GM08714 (cell line): ENCODE measurements around the gene SYNGR4.

ENCODE experiments used
- H3K4me3 ChIP-seq: fragments of 200-500 bp; sonication (Bioruptor generic); 2 replicates; pipeline ENCODE4 v1.5.1; 2014; ENCODE audit warnings: mild to moderate bottlenecking, low read length, inconsistent platforms
- ZNF274 ChIP-seq: IDR thresholded peaks from 2 replicates; pipeline ENCODE4 v1.6.1; 2012; ENCODE audit warnings: mild to moderate bottlenecking, low read depth, low read length

SYNGR4 gene

DNA sequence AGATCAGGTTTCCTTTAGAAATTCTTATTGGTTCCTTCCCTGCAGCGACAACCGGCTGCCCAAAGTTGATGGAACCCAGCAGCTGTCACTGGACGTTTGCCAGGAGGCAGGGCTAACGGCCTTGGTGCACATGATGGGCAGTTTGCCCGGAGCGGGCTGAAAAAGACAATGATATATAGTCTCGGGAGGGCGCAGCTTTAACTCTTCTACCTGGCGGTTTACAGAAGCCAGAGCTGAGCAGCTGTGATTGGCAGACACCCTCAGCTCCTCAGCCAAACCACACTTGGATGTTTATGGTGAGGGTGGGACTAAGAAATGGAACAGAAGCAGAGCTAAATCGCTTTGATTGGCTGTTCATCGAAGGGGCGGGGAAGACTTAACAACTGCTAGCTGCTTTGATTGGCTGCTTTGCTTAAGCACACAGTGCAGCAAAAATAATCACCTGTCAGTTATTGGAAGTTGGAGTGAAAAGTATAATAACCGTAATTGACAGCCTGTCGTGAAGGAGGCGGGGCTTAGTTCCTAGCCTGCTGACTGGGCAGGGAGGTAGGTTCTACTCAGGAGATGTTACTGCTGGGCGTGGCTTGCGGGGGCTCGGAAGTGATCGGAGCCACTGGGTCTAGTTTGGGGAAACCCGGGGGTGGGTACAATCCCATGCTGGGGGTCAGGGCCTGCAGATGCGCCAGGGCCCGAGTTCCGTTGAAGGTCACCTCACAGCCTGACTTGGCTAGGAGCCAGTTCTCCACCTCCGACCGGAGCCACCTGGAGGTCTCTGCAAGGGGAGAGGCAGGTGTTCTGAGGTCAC lies 31.3 kb upstream of the SYNGR4 start:
- peak overlapping the region; percentile 61 for H3K4me3 ChIP-seq
- no peak for TF ChIP-seq ZNF274

DNA sequence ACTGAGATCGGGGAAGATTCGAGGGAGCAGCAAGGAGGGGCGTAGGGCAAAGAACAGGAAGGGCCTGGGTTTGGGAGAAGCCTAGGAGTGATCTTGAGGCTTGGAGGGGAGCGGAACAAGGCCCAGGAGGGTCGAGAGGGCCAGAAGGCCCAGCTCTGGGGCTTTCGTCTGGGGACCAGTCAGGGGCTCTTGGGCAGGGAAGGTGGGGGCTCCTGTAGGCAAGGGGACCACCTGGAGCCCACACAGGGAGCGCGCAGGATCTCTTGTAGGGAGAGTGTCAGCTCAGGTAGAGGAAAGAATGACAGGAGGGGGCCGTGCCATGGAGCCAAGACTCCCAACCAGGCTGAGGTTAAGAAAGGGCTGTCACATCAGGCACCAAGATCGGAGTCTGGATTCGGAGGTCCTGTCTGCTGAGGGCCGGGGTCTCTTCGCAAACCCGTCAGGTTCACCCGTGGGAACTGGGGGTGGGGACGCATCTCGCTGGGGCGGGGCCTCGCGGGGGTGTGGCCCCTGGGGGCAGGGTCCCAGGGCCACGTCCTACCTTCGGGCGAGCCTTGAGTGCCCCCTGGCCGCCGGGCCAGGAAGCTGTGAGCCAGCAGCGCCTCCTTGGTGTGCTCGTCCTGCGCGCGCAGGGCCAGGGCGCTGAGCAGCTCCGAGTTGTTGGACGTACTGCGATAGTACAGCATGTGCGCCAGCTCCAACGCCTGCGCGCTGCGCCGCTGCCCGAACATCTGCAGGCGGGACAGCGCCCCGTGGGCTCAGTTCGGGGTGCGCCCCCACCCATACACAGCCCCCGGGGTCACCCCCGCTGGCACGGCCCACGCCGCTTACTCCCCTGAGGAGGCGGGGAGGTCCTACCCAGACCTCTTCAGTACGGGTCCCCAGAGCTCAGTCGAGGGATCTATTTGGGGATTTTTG lies 30.4 kb upstream of the SYNGR4 start:
- no peak for TF ChIP-seq ZNF274

DNA sequence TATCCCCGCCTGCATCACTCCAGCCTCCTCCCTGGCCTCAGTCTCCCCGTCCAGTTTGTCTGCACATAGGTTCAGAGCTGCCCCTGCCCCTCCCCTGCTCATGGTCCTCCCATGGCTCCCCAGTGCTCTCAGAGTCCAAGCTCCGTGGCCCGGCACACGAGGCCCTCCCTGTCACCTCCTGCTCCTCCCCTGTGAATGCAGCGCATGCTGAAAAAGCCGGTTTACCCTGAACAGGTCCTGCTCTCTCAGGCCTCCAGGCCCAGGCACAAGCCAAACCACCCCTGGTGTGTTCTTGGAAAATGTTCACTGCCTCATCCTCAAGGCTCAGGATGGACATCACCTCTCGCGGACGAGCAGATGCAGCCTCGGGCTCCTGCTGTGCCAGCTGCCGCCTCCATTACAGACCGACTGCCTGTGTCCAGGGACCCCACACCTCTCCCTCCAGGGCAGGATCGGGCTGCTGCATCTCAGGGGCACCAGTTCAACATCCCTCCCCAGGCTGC lies 25.9 kb upstream of the SYNGR4 start:
- TF ChIP-seq ZNF274: no peak
- H3K4me3 ChIP-seq: no peak overlapping the region

More for the DNA sequence above, 30.4 kb upstream of the SYNGR4 start:
- H3K4me3 ChIP-seq: peak overlapping the region; percentile 61

- TF ChIP-seq ZNF274: no peak
- no peak overlapping the region for H3K4me3 ChIP-seq
Measured at GRCh38 chr19:48338802-48339503, 25.2 kb upstream of the SYNGR4 start.

DNA sequence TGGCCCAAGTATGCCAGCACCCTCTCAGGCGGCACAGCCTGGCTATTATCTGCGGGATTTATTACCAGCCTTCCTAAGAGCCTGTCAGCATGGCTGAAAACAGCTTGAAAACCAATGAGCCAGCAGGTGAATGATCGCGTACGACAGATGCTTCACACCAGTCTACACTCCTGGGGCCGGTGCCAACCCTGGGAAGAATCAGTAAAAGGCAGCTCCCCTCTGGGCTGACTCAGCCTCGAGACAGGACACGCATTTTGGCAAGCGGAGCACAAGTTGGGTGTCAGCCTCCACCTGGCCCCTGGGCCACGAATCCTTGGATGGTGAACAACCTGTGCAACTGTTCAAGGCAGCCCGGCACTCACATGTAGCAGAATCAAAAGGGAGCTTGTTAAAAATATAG lies 23.2 kb upstream of the SYNGR4 start:
- no peak for TF ChIP-seq ZNF274
- no peak overlapping the region for H3K4me3 ChIP-seq

GRCh38 chr19:48341515-48342413 lies 22.4 kb upstream of the SYNGR4 start:
- H3K4me3 ChIP-seq: no peak overlapping the region
- TF ChIP-seq ZNF274: no peak

DNA sequence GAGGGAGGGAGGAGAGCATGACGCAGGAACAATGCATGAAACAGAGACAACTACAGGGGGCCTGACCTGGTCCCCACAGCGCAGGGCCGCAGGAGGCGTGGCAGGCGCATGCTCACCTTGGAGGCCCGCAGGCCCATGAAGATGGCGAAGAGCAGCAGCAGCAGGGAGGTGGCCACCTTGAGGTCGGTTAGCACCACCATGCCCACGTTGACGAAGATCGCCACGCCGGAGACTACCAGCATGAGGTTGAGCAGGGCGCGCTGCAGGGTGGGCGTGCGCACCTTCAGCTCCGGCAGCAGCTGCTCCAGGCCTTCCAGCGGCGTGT lies 21.8 kb upstream of the SYNGR4 start:
- no peak overlapping the region for H3K4me3 ChIP-seq
- TF ChIP-seq ZNF274: no peak

DNA sequence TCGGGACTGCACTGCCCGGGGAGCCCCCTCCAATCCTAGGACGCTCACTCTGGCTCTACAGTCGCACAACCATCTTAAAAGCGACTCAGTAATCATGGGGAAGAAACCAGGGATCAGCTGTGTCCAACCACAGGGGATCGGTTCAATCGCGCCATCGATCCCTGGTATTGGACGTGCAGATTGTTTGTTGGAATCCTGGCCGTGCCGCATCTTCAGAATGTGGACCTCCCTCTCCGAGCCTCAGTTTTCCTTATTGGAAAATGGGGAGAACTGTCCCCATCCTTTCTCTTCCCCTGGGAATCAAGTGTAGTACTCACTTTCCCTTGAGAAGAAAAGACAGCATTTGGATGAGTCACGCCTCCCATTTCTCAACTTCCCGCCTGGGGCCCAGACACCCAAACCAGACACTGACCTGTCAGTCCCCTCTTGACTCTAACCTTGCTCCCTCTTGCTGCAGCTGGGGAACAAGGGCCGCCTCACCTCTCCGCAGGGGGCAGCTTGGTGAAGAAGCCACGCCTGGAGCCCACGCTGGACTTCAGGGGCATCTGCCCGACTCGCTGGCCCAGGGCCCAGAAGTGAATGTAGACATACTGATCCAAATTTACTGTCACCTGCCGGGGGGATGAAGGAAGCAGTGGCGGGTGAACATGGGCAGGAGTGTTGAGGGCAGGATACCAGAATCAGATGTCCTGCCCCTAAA lies 21.2 kb upstream of the SYNGR4 start:
- no peak for TF ChIP-seq ZNF274
- no peak overlapping the region for H3K4me3 ChIP-seq

GRCh38 chr19:48344892-48345291 lies 19.3 kb upstream of the SYNGR4 start:
- H3K4me3 ChIP-seq: no peak overlapping the region
- TF ChIP-seq ZNF274: no peak

- no peak overlapping the region for H3K4me3 ChIP-seq
- no peak for TF ChIP-seq ZNF274
Measured at GRCh38 chr19:48346191-48346590, 18.0 kb upstream of the SYNGR4 start.

- no peak for TF ChIP-seq ZNF274
- H3K4me3 ChIP-seq: no peak overlapping the region
Measured at GRCh38 chr19:48348045-48348444, 16.1 kb upstream of the SYNGR4 start.

- no peak for TF ChIP-seq ZNF274
- H3K4me3 ChIP-seq: no peak overlapping the region
Measured at GRCh38 chr19:48348737-48349136, 15.4 kb upstream of the SYNGR4 start.

DNA sequence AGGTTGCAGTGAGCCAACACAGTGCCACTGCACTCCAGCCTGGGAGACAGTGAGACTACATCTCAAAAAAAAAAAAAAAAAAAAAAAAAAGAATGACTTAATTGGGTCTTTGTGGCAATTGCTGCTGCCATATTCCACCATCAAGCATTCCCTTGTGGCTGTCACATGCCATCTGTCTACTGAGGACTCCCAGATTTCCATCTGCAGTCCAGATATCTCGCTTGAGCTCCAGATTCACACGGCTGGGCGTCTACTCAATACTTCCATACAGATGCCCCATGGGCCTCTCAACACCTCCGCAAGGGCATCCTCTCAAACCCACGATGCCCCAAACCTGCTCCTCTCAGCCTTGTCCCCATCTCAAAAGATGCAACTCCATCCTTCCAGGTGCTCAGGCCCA lies 13.3 kb upstream of the SYNGR4 start:
- TF ChIP-seq ZNF274: no peak
- no peak overlapping the region for H3K4me3 ChIP-seq

DNA sequence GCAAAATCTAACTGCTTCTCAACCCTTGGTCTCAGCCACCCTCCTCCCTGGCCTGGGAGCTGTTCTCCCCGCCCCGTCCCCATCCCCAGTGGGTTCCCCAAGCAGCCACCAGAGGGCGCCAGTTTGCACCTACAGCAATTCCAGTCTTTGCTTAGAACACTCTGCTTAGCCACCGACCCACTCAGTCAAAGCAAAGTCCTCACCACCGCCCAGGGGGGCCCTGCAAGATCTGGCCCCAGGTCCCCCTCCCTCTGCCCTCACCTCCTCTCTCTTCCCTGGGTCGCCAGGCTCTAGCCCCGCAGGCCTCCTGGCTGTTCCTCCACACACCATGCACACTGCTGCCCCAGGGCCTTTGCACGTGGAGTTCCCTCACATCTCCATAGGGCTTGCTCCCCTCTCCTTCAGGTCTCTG lies 12.8 kb upstream of the SYNGR4 start:
- TF ChIP-seq ZNF274: no peak
- H3K4me3 ChIP-seq: no peak overlapping the region
